Endometrial microvascular endothelial cells (primary cell): ENCODE data around the gene LRGUK. TPM values are rescaled to one million over a fixed set of nuclear protein-coding genes. Genes with fewer than 3 reads are reported as not detected.
"Not testable (repeated sequence)": the region's sequence is repeated elsewhere in the genome, so short reads cannot be mapped to it uniquely, and the experiment has no call there.

Experiments
- in situ Hi-C: cut with HindIII; loops from 2 replicates; pipeline ENCODE4 v1.10.0; 2017; ENCODE audit warnings: low sequenced_read_pairs, low pct_unique_long_range_greater_than_20kb; ENCODE audit errors: inconsistent ontology term
- total RNA-seq: library from RNA; depleted of rRNA; stranded (reverse); fragments of >200 nt; gene quantifications from one replicate; pipeline ENCODE4 v1.2.3, GENCODE V29; 2015; ENCODE audit errors: inconsistent ontology term

Gene LRGUK
- total RNA-seq, 1 donor from 2014 or later = not detected

GRCh38 chr7:134210976-134211663, 84.0 kb downstream of the LRGUK start:
- in situ Hi-C loops = no loop called here

GRCh38 chr7:134211817-134212216, 84.7 kb downstream of the LRGUK start:
- in situ Hi-C loops = no loop called here

DNA sequence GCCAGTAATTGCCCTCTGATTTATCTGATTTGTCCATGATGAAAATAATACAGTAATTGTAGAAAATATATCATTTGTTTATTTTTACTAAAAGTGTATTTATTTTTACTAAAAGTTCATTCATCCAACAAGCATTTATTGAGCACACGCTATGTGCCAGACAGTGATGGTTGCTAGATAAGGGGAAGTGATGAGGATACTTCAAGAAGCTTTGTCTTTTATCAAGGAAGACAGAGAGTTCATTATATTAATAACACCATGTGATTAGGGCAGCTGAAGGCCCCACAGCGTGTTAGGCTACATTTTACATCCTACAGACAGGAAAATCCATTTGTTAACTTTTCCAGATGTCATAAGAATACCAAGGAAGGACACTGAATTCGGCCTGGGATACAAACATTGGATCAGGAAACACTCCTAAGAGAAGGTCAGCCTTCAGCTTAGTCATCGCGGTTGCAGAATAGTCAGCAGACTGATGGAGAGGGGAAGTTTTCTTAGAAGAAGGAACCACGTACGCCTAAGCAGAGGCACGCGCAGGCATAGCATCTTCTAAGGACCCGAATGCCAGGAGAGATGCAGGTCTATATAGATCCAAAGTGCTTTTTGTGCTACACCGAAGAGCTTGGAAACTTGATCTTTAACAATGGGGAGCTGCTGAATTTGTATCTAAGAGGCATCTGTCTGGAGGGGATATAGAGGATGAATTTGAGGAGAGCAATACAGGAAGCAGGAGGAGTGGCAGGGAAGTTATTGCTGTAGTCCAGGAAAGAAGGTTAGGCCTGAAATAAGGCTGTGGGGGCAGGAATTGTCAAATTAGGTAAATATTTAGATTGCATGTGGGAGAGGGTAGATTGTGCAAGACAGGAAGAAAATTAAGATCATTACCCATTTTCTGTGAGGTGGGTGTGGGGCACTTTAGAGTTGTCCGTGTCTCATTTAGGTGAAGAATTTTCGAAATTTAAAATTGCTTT, 85.7 kb downstream of the LRGUK start:
- in situ Hi-C loops = no loop called here

GRCh38 chr7:134220236-134220635, 93.1 kb downstream of the LRGUK start:
- in situ Hi-C loops = no loop called here

DNA sequence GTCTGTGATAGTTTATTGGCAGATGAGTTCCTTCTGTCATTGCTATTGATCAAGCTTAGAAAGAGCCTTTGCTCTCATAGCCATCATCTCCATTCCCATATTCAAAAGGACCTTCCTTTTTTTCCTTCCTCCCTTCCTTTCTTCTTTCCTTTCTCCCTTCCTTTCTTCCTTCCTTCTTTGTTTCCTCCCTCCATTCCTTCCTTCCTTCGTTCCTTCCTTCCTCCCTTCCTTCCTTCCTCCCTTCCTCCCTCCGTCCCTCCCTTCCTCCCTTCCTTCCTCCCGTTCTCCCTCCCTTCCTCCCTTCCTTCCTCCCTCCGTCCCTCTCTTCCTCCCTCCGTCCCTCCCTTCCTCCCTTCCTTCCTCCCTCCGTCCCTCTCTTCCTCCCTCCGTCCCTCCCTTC, 104.2 kb downstream of the LRGUK start:
- in situ Hi-C loops = not testable (repeated sequence)

DNA sequence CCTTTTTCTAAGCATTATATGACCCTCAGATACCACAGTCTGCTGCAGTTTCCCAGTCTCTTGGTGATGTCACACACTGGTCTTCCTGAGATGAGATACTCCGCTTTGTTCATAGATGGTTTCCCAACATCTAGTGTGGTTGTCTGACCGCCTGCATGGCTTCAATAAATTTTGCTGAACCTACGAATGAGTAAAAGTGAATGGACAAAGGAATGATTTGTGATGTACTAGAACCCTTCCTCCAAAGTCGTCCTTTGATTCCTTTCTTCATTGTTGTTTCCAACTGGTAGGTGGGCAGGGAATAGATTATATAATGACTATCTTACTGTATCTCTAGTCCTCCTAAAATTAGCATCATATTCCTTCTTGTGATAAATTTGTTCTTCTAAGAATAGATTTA, 107.1 kb downstream of the LRGUK start:
- in situ Hi-C loops = no loop called here

- in situ Hi-C loops = no loop called here
These were observed 118.1 kb downstream of the LRGUK start for GRCh38 chr7:134245253-134245652.

DNA sequence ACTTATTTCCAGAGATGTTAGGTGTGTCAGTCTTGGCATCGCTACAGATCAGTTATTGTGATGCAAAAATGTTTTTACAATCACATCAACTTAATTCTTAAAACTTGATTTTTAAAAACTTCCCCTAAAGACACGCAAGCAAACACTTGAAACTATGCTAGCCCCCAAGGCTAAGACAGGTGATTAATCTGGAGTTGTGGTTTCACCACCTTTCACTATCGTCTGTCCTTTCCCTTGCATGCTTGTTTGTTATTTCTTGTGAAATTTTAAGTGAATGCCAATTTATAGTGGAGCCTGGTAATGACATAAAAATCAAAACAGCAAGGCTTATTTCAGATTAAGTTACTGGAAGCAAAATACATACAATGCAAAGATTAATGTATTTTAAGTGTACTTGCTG, 119.2 kb downstream of the LRGUK start:
- in situ Hi-C loops = no loop called here

DNA sequence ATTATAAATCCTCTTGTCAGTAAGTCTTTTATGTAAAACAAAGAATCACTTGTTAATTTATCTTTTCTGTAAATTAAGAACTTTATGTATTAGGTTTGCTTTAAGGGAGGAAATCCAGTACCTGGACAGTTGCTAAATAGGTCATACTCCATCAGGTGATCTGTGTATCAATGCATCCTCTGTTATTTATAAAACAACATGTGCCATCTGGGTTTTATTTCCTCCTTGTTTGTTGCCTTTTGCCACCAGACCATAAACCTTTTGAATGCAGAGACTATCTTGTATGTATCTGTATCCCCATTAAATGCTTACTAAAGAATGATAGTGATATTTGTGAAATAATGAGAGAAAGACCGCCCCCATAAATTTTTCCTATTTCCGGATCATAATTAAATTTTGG, 119.6 kb downstream of the LRGUK start:
- in situ Hi-C loops = no loop called here

DNA sequence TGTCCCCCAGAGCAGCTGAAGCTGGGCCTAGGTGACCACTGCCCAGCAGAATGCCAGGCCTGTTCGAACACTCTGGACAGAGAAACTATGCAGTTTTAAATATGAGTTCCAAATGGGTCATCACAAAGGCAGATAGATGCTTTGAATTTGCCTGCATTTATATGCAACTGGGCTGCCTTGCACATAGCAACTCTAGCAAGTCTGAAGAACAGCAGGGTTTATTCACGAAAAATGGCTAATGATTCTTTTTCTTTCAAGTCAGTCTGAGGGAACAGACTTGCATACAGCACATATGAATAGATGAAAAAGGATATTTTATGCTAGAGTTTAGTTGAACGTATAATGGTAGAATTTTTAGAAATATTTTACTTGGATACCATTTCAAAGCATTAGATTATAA, 121.1 kb downstream of the LRGUK start:
- in situ Hi-C loops = no loop called here

DNA sequence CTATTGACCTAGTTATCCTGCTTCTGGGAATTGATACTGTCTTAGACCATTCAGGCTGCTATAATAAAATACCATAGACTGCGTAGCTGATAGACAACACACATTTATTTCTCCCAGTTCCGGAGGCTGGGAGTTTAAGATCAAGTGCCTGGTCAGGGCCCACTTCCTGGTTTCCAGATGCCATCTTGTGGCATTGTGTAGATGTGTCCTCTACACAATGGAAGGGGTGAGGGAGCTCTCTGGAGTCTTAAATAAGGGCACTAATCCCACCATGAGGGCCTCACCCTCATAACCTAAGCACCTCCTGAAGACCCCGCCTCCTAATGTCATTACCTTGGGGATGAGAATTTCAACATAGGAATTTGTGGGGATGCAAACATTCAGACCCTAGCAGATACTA, 127.2 kb downstream of the LRGUK start:
- in situ Hi-C loops = no loop called here

- in situ Hi-C loops = no loop called here
These were observed 128.7 kb downstream of the LRGUK start for GRCh38 chr7:134255814-134256213.

DNA sequence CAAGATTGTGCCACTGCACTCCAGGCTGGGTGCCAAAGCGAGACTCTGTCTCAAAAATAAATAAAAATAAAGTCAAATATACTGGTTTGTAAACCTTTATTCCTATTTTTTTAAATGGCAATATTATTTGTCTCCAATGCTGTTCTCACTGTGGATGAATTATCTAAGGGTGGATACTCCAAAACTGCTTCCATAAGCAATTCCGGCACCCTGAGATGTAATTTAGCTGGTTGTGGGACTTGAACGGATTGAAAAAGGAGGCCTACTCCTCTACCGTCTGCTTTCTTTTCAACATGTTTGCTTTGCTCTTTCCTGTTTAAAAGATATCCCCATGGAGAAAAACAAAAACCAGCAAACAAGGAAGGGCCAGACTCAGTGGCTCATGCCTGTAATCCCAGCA, 135.2 kb downstream of the LRGUK start:
- in situ Hi-C loops = no loop called here

DNA sequence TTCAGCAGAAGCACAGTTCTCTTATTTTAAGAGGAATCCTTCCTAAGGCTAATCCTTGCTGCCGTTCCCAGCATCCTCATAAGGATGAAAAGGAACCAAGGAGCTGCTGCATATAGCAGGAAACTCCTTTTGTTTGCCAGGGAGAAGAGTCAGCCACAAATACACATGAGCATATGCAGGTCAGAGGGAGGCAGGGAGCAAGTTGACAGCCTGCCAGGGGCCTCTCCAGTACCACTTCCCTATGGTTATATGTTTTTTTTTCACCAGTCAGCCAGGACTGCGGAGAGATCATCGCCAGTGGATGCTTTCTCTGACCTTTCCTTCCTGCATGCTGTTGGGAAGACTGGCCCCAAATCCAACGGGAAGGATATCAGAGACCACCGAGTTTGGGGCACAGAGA, 149.8 kb downstream of the LRGUK start:
- in situ Hi-C loops = no loop called here

- in situ Hi-C loops = no loop called here
These were observed 151.5 kb downstream of the LRGUK start for GRCh38 chr7:134278502-134279153.

DNA sequence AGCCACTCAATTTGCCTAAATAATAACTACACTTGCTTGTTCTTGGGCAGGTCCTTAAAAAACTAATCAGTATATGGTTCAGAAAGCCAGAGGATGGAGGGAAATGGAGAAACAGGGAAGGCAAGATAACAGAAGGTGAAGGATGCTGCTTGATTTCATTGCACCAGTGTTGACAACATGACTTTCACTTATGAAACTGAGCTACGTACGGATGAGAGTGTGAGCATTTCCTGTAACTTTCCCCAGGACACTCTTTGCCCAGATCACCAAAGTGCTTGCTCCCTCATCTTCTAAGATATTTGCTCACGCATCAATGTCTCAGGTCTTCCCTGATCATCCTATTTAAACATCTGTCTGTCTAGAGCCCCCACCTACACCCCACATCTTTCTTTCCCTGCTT, 152.2 kb downstream of the LRGUK start:
- in situ Hi-C loops = no loop called here

DNA sequence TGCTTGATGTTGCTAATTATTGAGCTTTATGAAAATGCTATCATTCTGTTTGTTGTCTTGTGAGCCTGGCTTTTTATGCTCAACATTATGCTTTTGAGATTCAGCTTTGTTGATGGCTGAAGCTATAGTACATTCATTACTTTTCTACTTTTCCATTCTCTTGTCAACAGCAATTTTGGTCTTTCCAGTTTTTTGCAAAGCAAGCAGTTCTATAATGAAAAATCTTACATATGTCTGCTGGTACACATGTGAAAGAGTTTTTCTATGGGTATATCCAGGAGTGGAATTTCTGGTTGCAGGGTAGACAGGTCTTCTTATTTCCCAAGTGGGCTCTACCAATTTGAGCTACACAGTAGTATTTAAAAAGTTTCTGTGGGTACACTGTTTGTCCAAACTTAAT, 152.8 kb downstream of the LRGUK start:
- in situ Hi-C loops = no loop called here

DNA sequence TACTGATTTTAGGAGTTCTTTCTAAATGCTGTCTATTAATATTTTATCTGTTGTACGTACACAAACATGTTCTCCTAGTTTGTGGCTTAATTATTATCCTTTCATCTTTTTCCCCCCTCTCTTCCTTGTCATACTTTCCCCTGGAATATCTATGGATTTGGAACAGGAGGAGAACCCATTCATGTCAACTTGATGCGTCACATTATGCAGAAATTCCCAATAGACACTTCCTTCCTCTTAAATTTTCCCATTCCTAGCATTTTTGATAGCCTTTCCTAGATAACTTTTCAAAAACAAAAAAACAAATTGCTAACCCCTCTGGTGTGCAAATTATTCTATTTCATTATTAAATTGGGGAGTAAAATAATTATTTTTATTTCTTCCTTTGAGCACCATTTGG, 153.4 kb downstream of the LRGUK start:
- in situ Hi-C loops = no loop called here

DNA sequence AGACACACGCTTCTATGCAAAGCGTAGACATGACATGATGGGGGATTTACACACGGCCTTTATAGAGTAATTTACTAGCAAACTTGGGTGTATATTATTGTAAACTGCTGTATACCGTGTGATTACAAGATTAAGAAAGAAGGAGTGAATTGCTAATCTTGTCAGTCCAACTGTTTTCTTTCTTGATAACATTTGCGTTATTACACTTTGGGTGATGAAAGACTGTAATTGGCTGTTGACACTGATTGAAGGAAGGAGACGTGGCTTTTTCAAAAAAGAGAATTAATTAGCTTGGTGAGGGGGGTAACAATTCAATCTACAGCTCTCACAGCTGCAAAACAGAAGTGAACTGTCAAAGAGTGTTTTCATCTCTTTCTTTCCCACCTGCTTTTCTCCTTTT, 156.9 kb downstream of the LRGUK start:
- in situ Hi-C loops = no loop called here

GRCh38 chr7:134284952-134285351, 157.8 kb downstream of the LRGUK start:
- in situ Hi-C loops = no loop called here
